IMR-90 (cell line): Measurements from ENCODE around the gene CUL9.

Experiments used
- BHLHE40 ChIP-seq: fragments of 150-350 bp; IDR thresholded peaks from 2 replicates; pipeline ENCODE4 v1.6.1; 2016; ENCODE audit warnings: mild to moderate bottlenecking, low read depth, low read length
- CEBPB ChIP-seq: IDR thresholded peaks from 2 replicates; pipeline ENCODE4 v1.6.1; 2012; ENCODE audit warnings: low read depth, low read length, improper control_type of control experiment
- CTCF ChIP-seq: conservative IDR thresholded peaks from 2 replicates; pipeline ENCODE4 v1.5.1; 2012; ENCODE audit warnings: mild to moderate bottlenecking, low read depth, low read length, improper control_type of control experiment
- ELK1 ChIP-seq: fragments of 150-350 bp; IDR thresholded peaks from 2 replicates; pipeline ENCODE4 v1.6.1; 2016; ENCODE audit warnings: low read depth, mild to moderate bottlenecking, low read length, moderate library complexity, borderline replicate concordance
- MXI1 ChIP-seq: IDR thresholded peaks from 2 replicates; pipeline ENCODE4 v1.6.1; 2012; ENCODE audit warnings: low read depth, mild to moderate bottlenecking, low read length, moderate library complexity, borderline replicate concordance
- POLR2A ChIP-seq: IDR thresholded peaks from 2 replicates; pipeline ENCODE4 v1.6.1; 2012; ENCODE audit warnings: mild to moderate bottlenecking, low read depth, low read length
- RAD21 ChIP-seq: IDR thresholded peaks from 2 replicates; pipeline ENCODE4 v1.6.1; 2012; ENCODE audit warnings: low read length, improper control_type of control experiment
- RCOR1 ChIP-seq: IDR thresholded peaks from 2 replicates; pipeline ENCODE4 v1.6.1; 2012; ENCODE audit warnings: mild to moderate bottlenecking, low read length, improper control_type of control experiment; ENCODE audit not compliant: insufficient replicate concordance

DNA sequence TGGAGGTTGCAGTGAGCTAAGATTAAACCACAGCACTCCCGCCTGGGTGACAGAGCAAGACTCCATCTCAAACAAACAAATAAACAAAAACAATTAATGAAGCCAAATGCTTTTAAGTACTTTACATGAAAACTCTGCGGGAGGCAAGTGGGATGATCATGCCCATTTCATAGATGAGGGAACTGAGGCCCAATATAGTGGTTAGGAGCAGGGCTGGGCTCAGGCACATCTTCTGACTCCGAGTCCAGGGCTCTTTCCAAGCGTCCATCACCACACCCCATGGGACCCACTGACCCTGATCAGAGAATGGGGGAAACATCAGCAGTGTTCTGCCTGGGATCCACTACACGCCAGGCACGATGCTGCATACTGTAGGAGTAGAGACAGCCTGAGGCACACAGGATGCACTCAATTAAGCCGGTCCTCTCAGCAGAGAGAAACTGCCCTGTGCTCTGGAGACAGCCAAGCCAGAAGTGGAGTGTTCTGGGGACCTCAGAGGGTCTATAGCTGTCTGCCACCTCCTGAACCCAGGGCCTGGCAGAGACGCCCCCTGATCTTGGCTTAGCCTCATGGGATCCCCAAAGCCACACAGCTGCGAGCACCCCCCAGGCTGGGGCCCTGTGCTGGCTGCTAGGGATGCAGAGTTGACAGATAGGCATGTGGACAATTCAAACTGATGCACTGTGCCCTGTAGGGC lies 74.8 kb downstream of the CUL9 start:
- TF ChIP-seq CTCF (no peak), POLR2A (no peak), BHLHE40 (no peak), RCOR1 (no peak), MXI1 (no peak), RAD21 (no peak), ELK1 (no peak), CEBPB (no peak)
